Measurements from ENCODE around the gene ZBTB34.
A peak's percentile ranks its signal among the peaks of the same experiment; 100 is the strongest.

The ZBTB34 gene

GRCh38 chr9:126914458-126915280 lies 54.2 kb downstream of the ZBTB34 start, which contains the start of gene RALGPS1:
Gene RALGPS1 (plus strand): TSS chr9:126914782. CDS start chr9:126962290, 47,508 bp downstream.
- TF ChIP-seq CTCF (IDR thresholded peaks at IDR 0.05; ENCODE audit: control insufficient read depth, insufficient read depth, low read depth, low read length, missing control alignments): no peak
- H3K4me3 ChIP-seq (ENCODE audit: control insufficient read depth, low read depth, low read length): peak within 1 kb of the TSS; percentile 29
- peak; percentile 70 for DNase-seq (ENCODE audit: low read depth)

GRCh38 chr9:126915281-126915816 lies 54.9 kb downstream of the ZBTB34 start:
- DNase-seq (ENCODE audit: low read depth): no peak
- no peak for TF ChIP-seq CTCF (IDR thresholded peaks at IDR 0.05; ENCODE audit: control insufficient read depth, insufficient read depth, low read depth, low read length, missing control alignments)
- no peak overlapping the region; the same call in 1 of the 2 replicates for H3K4me3 ChIP-seq (ENCODE audit: control insufficient read depth, low read depth, low read length)

GRCh38 chr9:126915846-126916543 lies 55.6 kb downstream of the ZBTB34 start:
- no peak for TF ChIP-seq CTCF (IDR thresholded peaks at IDR 0.05; ENCODE audit: control insufficient read depth, insufficient read depth, low read depth, low read length, missing control alignments)
- no peak overlapping the region for H3K4me3 ChIP-seq (ENCODE audit: control insufficient read depth, low read depth, low read length)
- DNase-seq (ENCODE audit: low read depth): no peak

GRCh38 chr9:126916909-126917308 lies 56.5 kb downstream of the ZBTB34 start:
- no peak for DNase-seq (ENCODE audit: low read depth)
- no peak overlapping the region for H3K4me3 ChIP-seq (ENCODE audit: control insufficient read depth, low read depth, low read length)
- TF ChIP-seq CTCF (IDR thresholded peaks at IDR 0.05; ENCODE audit: control insufficient read depth, insufficient read depth, low read depth, low read length, missing control alignments): no peak

- no peak for DNase-seq (ENCODE audit: low read depth)
- H3K4me3 ChIP-seq (ENCODE audit: control insufficient read depth, low read depth, low read length): no peak overlapping the region
- no peak for TF ChIP-seq CTCF (IDR thresholded peaks at IDR 0.05; ENCODE audit: control insufficient read depth, insufficient read depth, low read depth, low read length, missing control alignments)
Measured at GRCh38 chr9:126919193-126919592, 58.8 kb downstream of the ZBTB34 start.

- no peak overlapping the region for H3K4me3 ChIP-seq (ENCODE audit: control insufficient read depth, low read depth, low read length)
- no peak for TF ChIP-seq CTCF (IDR thresholded peaks at IDR 0.05; ENCODE audit: control insufficient read depth, insufficient read depth, low read depth, low read length, missing control alignments)
- no peak for DNase-seq (ENCODE audit: low read depth)
Measured at GRCh38 chr9:126925876-126926275, 65.4 kb downstream of the ZBTB34 start.

Measured in AG09309 (cell line).